Kidney (tissue), 14 donors: ENCODE data around the gene CAMKMT. TPM values are rescaled to one million over a fixed set of nuclear protein-coding genes. Genes with fewer than 3 reads are reported as not detected.
A peak's percentile ranks its signal among the peaks of the same experiment; 100 is the strongest.

Experiments
- DNase-seq, 5 donors: peaks; one replicate each; pipeline ENCODE4 v3.0.0-alpha.2; 2013 to 2020
- FAIRE-seq: peaks from 2 replicates; lab custom pipeline; 2012; peaks lifted over from hg19 to GRCh38; lab: Jason Lieb, UNC
- H3K27ac ChIP-seq, 2 donors: one replicate each; pipeline ENCODE4 v1.7.0; 2013; ENCODE audit warnings: low read depth in 2 of 2, low read length in 2 of 2, inconsistent platforms in 1 of 2
- H3K27me3 ChIP-seq: one replicate; pipeline ENCODE4 v1.7.1; 2013; ENCODE audit warnings: low read length, inconsistent platforms; ENCODE audit not compliant: control insufficient read depth, insufficient read depth
- H3K36me3 ChIP-seq, 3 donors: one replicate each; pipeline versions ENCODE4 v1.7.0 to v1.7.1; 2013; ENCODE audit warnings: low read length in 3 of 3, control low read depth in 1 of 3, inconsistent platforms in 1 of 3; ENCODE audit not compliant: insufficient read depth in 3 of 3, control insufficient read depth in 2 of 3
- H3K4me1 ChIP-seq, 3 donors: one replicate each; pipeline versions ENCODE4 v1.7.0 to v1.7.1; 2013; ENCODE audit warnings: low read length in 3 of 3, inconsistent platforms in 1 of 3, low read depth in 1 of 3; ENCODE audit not compliant: control insufficient read depth in 2 of 3, insufficient read depth in 2 of 3
- H3K4me3 ChIP-seq, 3 donors: one replicate each; pipeline versions ENCODE4 v1.7.0 to v1.8.1; 2013; ENCODE audit warnings: low read length in 3 of 3, control low read depth in 1 of 3, inconsistent platforms in 1 of 3
- H3K9ac ChIP-seq, 3 donors: one replicate each; pipeline versions ENCODE4 v1.7.0 to v1.7.1; 2013; ENCODE audit warnings: low read length in 3 of 3, control low read depth in 1 of 3, inconsistent platforms in 1 of 3
- H3K9me3 ChIP-seq, 3 donors: one replicate each; pipeline versions ENCODE4 v1.7.0 to v1.7.1; 2013; ENCODE audit warnings: low read length in 3 of 3, control low read depth in 1 of 3, inconsistent platforms in 1 of 3; ENCODE audit not compliant: control insufficient read depth in 2 of 3, insufficient read depth in 1 of 3
- CTCF ChIP-seq: IDR thresholded peaks from 3 replicates; pipeline ENCODE4 v1.5.1; 2012; ENCODE audit warnings: mild to moderate bottlenecking, moderate library complexity, borderline replicate concordance; ENCODE audit not compliant: insufficient read depth; ENCODE audit errors: extremely low read depth
- intact Hi-C: fragments of 100-400 bp; cut with DNase I; formaldehyde crosslinking; loops from one replicate; pipeline ENCODE4 v1.11.1; 2022
- polyA plus RNA-seq: library from polyadenylated mRNA; stranded (reverse); fragments of 350-450 nt; fragmentation: Illumina TruSeq; extraction: RNeasy Lipid Tissue Mini Kit (QIAGEN cat#74804); gene quantifications from one replicate; pipeline ENCODE4 v1.2.3, GENCODE V29; 2014; ENCODE audit warnings: low read depth, low replicate concordance; ENCODE audit not compliant: insufficient read depth
- total RNA-seq: library from RNA; stranded (reverse); fragmentation: NEBNext Ultra II Directional; extraction: Animal tissue kit (Norgen Biotek cat#: 25700); gene quantifications from one replicate; pipeline ENCODE4 v1.2.1, GENCODE V29; 2021
- donor health status: control.
- donor health status: control.
- donor health status: control.
- donor health status: control.
- donor health status: control.
- donor health status: DM: yes; HTN: yes; CAD: no.
- donor health status: Normal renal cell carcinoma (clear cell type).

Gene CAMKMT
- total and polyA plus RNA-seq, 2 donors from 2014 or later: 9.9 to 14.5 TPM

GRCh38 chr2:44770221-44771195 is 408.8 kb downstream of the CAMKMT start:
- peaks cover 33% of the 10 kb centered on the region for H3K27me3 ChIP-seq
- H3K9me3 ChIP-seq: no peaks in the 10 kb centered on the region
- no peaks in the 10 kb centered on the region for H3K36me3 ChIP-seq
- no peak for FAIRE-seq
- H3K4me1 ChIP-seq: peaks cover 0 to 10% (median 0%) of the 10 kb centered on the region in 3 donors
- no peak overlapping the region for H3K4me3 ChIP-seq
- H3K27ac ChIP-seq: no peak overlapping the region
- intact Hi-C loops: no loop called here
- no peak for TF ChIP-seq CTCF
- no peak for DNase-seq
- H3K9ac ChIP-seq: no peak overlapping the region

- H3K36me3 ChIP-seq: no peaks in the 10 kb centered on the region
- no peak overlapping the region for H3K9ac ChIP-seq
- H3K27me3 ChIP-seq: peaks cover 33% of the 10 kb centered on the region
- no peak overlapping the region for H3K27ac ChIP-seq
- H3K4me1 ChIP-seq: peaks cover 0 to 15% (median 0%) of the 10 kb centered on the region in 3 donors
- TF ChIP-seq CTCF: no peak
- H3K9me3 ChIP-seq: no peaks in the 10 kb centered on the region
- intact Hi-C loops: no loop called here
- DNase-seq (no peak), FAIRE-seq (no peak)
- H3K4me3 ChIP-seq: no peak overlapping the region
Observed at GRCh38 chr2:44771522-44771921, 409.8 kb downstream of the CAMKMT start.

GRCh38 chr2:44772131-44772530 is 410.4 kb downstream of the CAMKMT start:
- Histone ChIP-seq H3K36me3 (no peaks in the 10 kb centered on the region), H3K27me3 (peaks cover 33% of the 10 kb centered on the region), H3K4me1 (peaks cover 0 to 15% (median 0%) of the 10 kb centered on the region in 3 donors), H3K4me3 (no peak overlapping the region), H3K9ac (no peak overlapping the region), H3K9me3 (no peaks in the 10 kb centered on the region), H3K27ac (no peak overlapping the region)
- TF ChIP-seq CTCF: no peak
- no peak for DNase-seq
- intact Hi-C loops: no loop called here
- FAIRE-seq: peak; percentile 27
